H9 (cell line): ENCODE results near the gene HILPDA. TPM values are rescaled to one million over a fixed set of nuclear protein-coding genes. Genes with fewer than 3 reads are reported as not detected.

Source experiments
- DNase-seq: peaks from one replicate; pipeline ENCODE4 v3.0.0-alpha.2; 2017
- H2AFZ ChIP-seq: one replicate; pipeline ENCODE4 v1.6.1; 2013; ENCODE audit warnings: mild to moderate bottlenecking, low read length, control low read depth, moderate library complexity
- H2AK5ac ChIP-seq: 2 replicates; pipeline ENCODE4 v1.6.1; 2013; ENCODE audit warnings: low read length, control low read depth, mixed read lengths; ENCODE audit not compliant: insufficient read length
- H2BK120ac ChIP-seq: one replicate; pipeline ENCODE4 v1.6.1; 2013; ENCODE audit warnings: low read depth, mild to moderate bottlenecking, low read length, control low read depth, inconsistent platforms; ENCODE audit not compliant: poor library complexity, severe bottlenecking
- H2BK12ac ChIP-seq: 2 replicates; pipeline ENCODE4 v1.6.1; 2013; ENCODE audit warnings: low read length, control low read depth, mixed read lengths, low read depth; ENCODE audit not compliant: insufficient read length
- H2BK15ac ChIP-seq: 2 replicates; pipeline ENCODE4 v1.6.1; 2013; ENCODE audit warnings: low read depth, low read length, control low read depth
- H2BK20ac ChIP-seq: one replicate; pipeline ENCODE4 v1.6.1; 2013; ENCODE audit warnings: low read depth, mild to moderate bottlenecking, low read length, control low read depth, inconsistent platforms; ENCODE audit not compliant: poor library complexity, severe bottlenecking
- H2BK5ac ChIP-seq: 2 replicates; pipeline ENCODE4 v1.6.1; 2013; ENCODE audit warnings: low read length, control low read depth, mixed read lengths; ENCODE audit not compliant: insufficient read length
- H3K14ac ChIP-seq: 2 replicates; pipeline ENCODE4 v1.6.1; 2013; ENCODE audit warnings: low read length, control low read depth; ENCODE audit not compliant: insufficient read depth
- H3K18ac ChIP-seq: 2 replicates; pipeline ENCODE4 v1.6.1; 2013; ENCODE audit warnings: low read depth, mild to moderate bottlenecking, mixed read lengths, low read length, control low read depth; ENCODE audit not compliant: insufficient read length
- H3K23ac ChIP-seq: 2 replicates; pipeline ENCODE4 v1.6.1; 2013; ENCODE audit warnings: low read length, control low read depth, mixed read lengths, low read depth; ENCODE audit not compliant: insufficient read length
- H3K23me2 ChIP-seq: 2 replicates; pipeline ENCODE4 v1.6.1; 2013; ENCODE audit warnings: low read depth, mild to moderate bottlenecking, mixed read lengths, low read length, control low read depth; ENCODE audit not compliant: insufficient read length, poor library complexity, severe bottlenecking
- H3K27ac ChIP-seq: 2 replicates; pipeline ENCODE4 v1.5.1; 2013; ENCODE audit warnings: low read length, control low read depth, mixed read lengths, low read depth; ENCODE audit not compliant: insufficient read length
- H3K27me3 ChIP-seq: 2 replicates; pipeline ENCODE4 v1.6.1; 2013; ENCODE audit warnings: low read length, control low read depth, inconsistent platforms; ENCODE audit not compliant: insufficient read depth
- H3K4ac ChIP-seq: 2 replicates; pipeline ENCODE4 v1.6.1; 2013; ENCODE audit warnings: low read depth, mild to moderate bottlenecking, control low read depth, inconsistent platforms, low read length, moderate library complexity
- H3K4me1 ChIP-seq: 2 replicates; pipeline ENCODE4 v1.6.1; 2013; ENCODE audit warnings: low read length, control low read depth, inconsistent platforms; ENCODE audit not compliant: insufficient read depth
- H3K4me2 ChIP-seq: 2 replicates; pipeline ENCODE4 v1.6.1; 2013; ENCODE audit warnings: low read length, control low read depth, mixed read lengths; ENCODE audit not compliant: insufficient read length, insufficient read depth
- H3K56ac ChIP-seq: 2 replicates; pipeline ENCODE4 v1.6.1; 2013; ENCODE audit warnings: low read depth, mild to moderate bottlenecking, mixed read lengths, low read length, control low read depth; ENCODE audit not compliant: insufficient read length
- H3K79me1 ChIP-seq: 2 replicates; pipeline ENCODE4 v1.6.1; 2013; ENCODE audit warnings: low read depth, mild to moderate bottlenecking, moderate library complexity, low read length, control low read depth, inconsistent platforms; ENCODE audit not compliant: insufficient read depth, poor library complexity, severe bottlenecking
- H3K79me2 ChIP-seq: 2 replicates; pipeline ENCODE4 v1.6.1; 2013; ENCODE audit warnings: low read length, control low read depth, inconsistent platforms; ENCODE audit not compliant: insufficient read depth
- H3K9ac ChIP-seq: 2 replicates; pipeline ENCODE4 v1.6.1; 2013; ENCODE audit warnings: low read length, control low read depth, mixed read lengths; ENCODE audit not compliant: insufficient read length; ENCODE audit errors: extremely low read depth
- H3K9me3 ChIP-seq: one replicate; pipeline ENCODE4 v1.6.1; 2013; ENCODE audit warnings: low read depth, low read length, inconsistent platforms; ENCODE audit not compliant: control insufficient read depth
- H3T11ph ChIP-seq: one replicate; pipeline ENCODE4 v1.6.1; 2013; ENCODE audit warnings: mild to moderate bottlenecking, low read length, control low read depth, inconsistent platforms
- H4K20me1 ChIP-seq: one replicate; pipeline ENCODE4 v1.6.1; 2013; ENCODE audit not compliant: control insufficient read depth, insufficient read length, insufficient read depth
- H4K5ac ChIP-seq: 2 replicates; pipeline ENCODE4 v1.6.1; 2013; ENCODE audit warnings: low read depth, mild to moderate bottlenecking, mixed read lengths, low read length, control low read depth; ENCODE audit not compliant: insufficient read length
- H4K8ac ChIP-seq: replicated peaks from 2 replicates; pipeline ENCODE4 v1.6.1; 2013; ENCODE audit warnings: low read length, control low read depth, mixed read lengths, low read depth; ENCODE audit not compliant: insufficient read length
- H4K91ac ChIP-seq: 2 replicates; pipeline ENCODE4 v1.6.1; 2013; ENCODE audit warnings: low read depth, mild to moderate bottlenecking, moderate library complexity, mixed read lengths, low read length, control low read depth; ENCODE audit not compliant: insufficient read length
- H3K27ac Mint-ChIP-seq, 3 experiments: 2 replicates in 2 of 3; 3 replicates in 1 of 3; pipeline ENCODE4 v1.8.0; 2020 to 2021; ENCODE audit warnings: mixed read lengths in 3 of 3, mild to moderate bottlenecking in 1 of 3, moderate library complexity in 1 of 3
- H3K27me3 Mint-ChIP-seq: 2 replicates; pipeline ENCODE4 v1.8.0; 2021; ENCODE audit warnings: low read depth, mild to moderate bottlenecking, moderate library complexity, mixed read lengths
- H3K36me3 Mint-ChIP-seq, 3 experiments: 2 replicates in 2 of 3; 3 replicates in 1 of 3; pipeline ENCODE4 v1.8.0; 2020 to 2021; ENCODE audit warnings: low read depth in 3 of 3, mixed read lengths in 3 of 3; ENCODE audit not compliant: insufficient read depth in 1 of 3
- H3K4me1 Mint-ChIP-seq, 2 experiments: 2 replicates each; pipeline ENCODE4 v1.8.0; 2020; ENCODE audit warnings: mixed read lengths in 2 of 2
- H3K4me3 Mint-ChIP-seq, 2 experiments: 2 replicates in 1 of 2; 3 replicates in 1 of 2; pipeline ENCODE4 v1.8.0; 2020 to 2021; ENCODE audit warnings: mild to moderate bottlenecking in 2 of 2, mixed read lengths in 2 of 2, moderate library complexity in 1 of 2
- H3K9me3 Mint-ChIP-seq, 2 experiments: 2 replicates in 1 of 2; 3 replicates in 1 of 2; pipeline ENCODE4 v1.8.0; 2020; ENCODE audit warnings: mild to moderate bottlenecking in 2 of 2, mixed read lengths in 2 of 2, moderate library complexity in 1 of 2
- WGBS: extraction: QIAGEN DNeasy Blood & Tissue Kit; methylation state at CpG from one replicate; pipeline ENCODE4 v1.1.7; 2013; ENCODE audit warnings: missing lambda C conversion rate, low lambda C conversion rate, mixed read lengths; ENCODE audit not compliant: insufficient read length; ENCODE audit errors: extremely low coverage; 5-methylcytosine and 5-hydroxymethylcytosine counted together
- total RNA-seq: library from RNA; stranded (reverse); gene quantifications from 2 replicates; pipeline ENCODE4 v1.2.1, GENCODE V29; 2021
- TF ChIP-seq, protein P1 (sequence below): fragments of 200-600 bp; sonication (generic); conservative IDR thresholded peaks from 3 replicates; pipeline ENCODE4 v1.8.0; 2021; ENCODE audit warnings: antibody characterized with exemption, mild to moderate bottlenecking

HILPDA gene
- total RNA-seq, 1 experiment from 2014 or later: 23.3 TPM

DNA sequence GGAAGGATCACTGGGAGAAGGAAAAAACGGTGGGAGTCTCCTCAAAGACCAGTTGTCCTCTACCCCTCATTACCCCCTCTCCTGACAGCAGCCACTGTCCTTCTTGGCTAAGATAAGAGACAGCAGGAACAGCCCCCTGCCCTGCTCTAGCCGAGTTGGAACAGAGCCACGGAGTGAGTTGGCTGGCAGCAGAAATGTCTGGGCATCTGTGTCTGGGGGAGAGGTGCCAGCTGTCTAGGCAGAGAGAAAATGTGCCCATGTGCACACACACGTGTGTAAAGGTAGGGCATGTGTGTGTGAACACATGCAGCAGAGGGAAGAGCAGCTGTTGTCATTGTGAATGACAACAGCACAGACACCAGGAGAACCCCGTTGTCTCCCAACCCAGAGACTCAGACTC is 9.4 kb upstream of the HILPDA start:
- H4K8ac ChIP-seq: no peak overlapping the region
- H2AFZ ChIP-seq: no peak overlapping the region
- no peak overlapping the region for H3T11ph ChIP-seq
- H4K91ac ChIP-seq: no peak overlapping the region
- H3K23me2 ChIP-seq: no peaks in the 10 kb centered on the region
- H3K79me1 ChIP-seq: no peaks in the 10 kb centered on the region
- no peak overlapping the region for H3K4me2 ChIP-seq
- no peak overlapping the region for H3K56ac ChIP-seq
- no peak overlapping the region for H3K27ac Mint-ChIP-seq
- no peak overlapping the region for H4K5ac ChIP-seq
- TF ChIP-seq, protein P1, sequence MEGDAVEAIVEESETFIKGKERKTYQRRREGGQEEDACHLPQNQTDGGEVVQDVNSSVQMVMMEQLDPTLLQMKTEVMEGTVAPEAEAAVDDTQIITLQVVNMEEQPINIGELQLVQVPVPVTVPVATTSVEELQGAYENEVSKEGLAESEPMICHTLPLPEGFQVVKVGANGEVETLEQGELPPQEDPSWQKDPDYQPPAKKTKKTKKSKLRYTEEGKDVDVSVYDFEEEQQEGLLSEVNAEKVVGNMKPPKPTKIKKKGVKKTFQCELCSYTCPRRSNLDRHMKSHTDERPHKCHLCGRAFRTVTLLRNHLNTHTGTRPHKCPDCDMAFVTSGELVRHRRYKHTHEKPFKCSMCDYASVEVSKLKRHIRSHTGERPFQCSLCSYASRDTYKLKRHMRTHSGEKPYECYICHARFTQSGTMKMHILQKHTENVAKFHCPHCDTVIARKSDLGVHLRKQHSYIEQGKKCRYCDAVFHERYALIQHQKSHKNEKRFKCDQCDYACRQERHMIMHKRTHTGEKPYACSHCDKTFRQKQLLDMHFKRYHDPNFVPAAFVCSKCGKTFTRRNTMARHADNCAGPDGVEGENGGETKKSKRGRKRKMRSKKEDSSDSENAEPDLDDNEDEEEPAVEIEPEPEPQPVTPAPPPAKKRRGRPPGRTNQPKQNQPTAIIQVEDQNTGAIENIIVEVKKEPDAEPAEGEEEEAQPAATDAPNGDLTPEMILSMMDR: no peak
- no peak overlapping the region for H3K4me3 Mint-ChIP-seq
- no peaks in the 10 kb centered on the region for H3K4me1 ChIP-seq
- H2BK15ac ChIP-seq: no peak overlapping the region
- H2AK5ac ChIP-seq: no peak overlapping the region
- no peak overlapping the region for H3K4ac ChIP-seq
- H4K20me1 ChIP-seq: no peaks in the 10 kb centered on the region
- H2BK120ac ChIP-seq: no peak overlapping the region
- H3K23ac ChIP-seq: no peak overlapping the region
- H3K79me2 ChIP-seq: no peaks in the 10 kb centered on the region
- no peaks in the 10 kb centered on the region for H3K9me3 Mint-ChIP-seq
- H2BK5ac ChIP-seq: no peak overlapping the region
- H2BK20ac ChIP-seq: no peak overlapping the region
- H3K36me3 Mint-ChIP-seq: no peaks in the 10 kb centered on the region
- no peaks in the 10 kb centered on the region for H3K9me3 ChIP-seq
- no peak overlapping the region for H3K27ac ChIP-seq
- WGBS: no CpG with 5 or more reads among the region's 5 CpGs
- peaks cover 0 to 5% of the 10 kb centered on the region in 2 experiments; a peak in 2 of 4 replicates for H3K4me1 Mint-ChIP-seq
- no peak for DNase-seq
- no peak overlapping the region; the same call in 1 of the 2 replicates for H3K14ac ChIP-seq
- no peaks in the 10 kb centered on the region for H3K27me3 ChIP-seq
- peaks cover 11% of the 10 kb centered on the region for H3K27me3 Mint-ChIP-seq
- no peak overlapping the region for H3K9ac ChIP-seq
- no peak overlapping the region for H2BK12ac ChIP-seq
- no peak overlapping the region for H3K18ac ChIP-seq
